Erythroblast (primary cell): ENCODE results near the gene STMP1.
"Not testable (repeated sequence)": the region's sequence is repeated elsewhere in the genome, so short reads cannot be mapped to it uniquely, and the experiment has no call there.

Source experiments
- DNase-seq, 2 experiments: peaks; one replicate each; lab custom pipeline; 2025; lab: John Stamatoyannopoulos, UW
- GATA1 ChIP-seq: IDR thresholded peaks from 2 replicates; pipeline ENCODE4 v1.6.1; 2011; ENCODE audit warnings: low read depth, mild to moderate bottlenecking, control low read depth, low read length, moderate library complexity
- POLR2A ChIP-seq: IDR thresholded peaks from 2 replicates; pipeline ENCODE4 v1.6.1; 2011; ENCODE audit warnings: mild to moderate bottlenecking, low read length

Gene STMP1

DNA sequence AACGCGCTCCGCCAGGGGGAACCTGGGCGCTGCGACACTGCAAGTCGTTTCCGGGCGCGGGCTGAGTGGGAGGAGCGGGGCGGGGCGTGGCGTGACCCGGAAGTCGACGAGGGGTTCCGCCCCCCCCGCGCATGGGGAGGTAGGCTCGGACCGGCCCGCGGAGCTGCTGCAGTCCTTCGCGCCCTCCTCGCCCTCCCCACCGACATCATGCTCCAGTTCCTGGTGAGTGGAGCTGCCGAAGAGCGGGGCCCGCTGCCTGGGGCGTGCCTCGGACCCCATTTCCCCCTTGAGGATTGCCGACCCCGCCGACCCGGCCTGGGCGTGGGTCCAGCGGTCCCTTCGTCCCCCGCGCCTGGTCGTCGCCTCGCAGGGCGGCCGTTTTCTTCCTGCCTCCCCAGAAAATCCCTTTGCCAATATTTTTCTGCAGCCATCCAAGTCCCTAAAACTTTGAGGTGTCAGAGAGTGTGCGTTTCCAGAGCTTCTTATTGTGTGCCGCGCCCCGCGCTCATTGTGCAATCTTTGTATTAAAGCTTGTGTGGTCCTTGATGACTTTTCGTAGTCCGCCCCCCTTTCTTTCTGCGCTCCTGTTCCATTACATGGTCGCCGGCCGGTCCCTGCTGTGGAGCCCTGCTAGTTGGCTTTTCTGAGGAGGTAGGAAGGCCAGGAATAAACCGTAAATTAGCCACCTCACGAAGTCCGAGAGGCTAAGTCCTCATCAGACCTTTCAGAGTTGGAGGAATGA is at the start of gene STMP1:
STMP1 (plus strand) TSS at position 142 of the 742 bp plus-strand sequence.
- TF ChIP-seq GATA1 (no peak), POLR2A (peak; percentile 99)
- peak; percentile 99 to 100 for DNase-seq

DNA sequence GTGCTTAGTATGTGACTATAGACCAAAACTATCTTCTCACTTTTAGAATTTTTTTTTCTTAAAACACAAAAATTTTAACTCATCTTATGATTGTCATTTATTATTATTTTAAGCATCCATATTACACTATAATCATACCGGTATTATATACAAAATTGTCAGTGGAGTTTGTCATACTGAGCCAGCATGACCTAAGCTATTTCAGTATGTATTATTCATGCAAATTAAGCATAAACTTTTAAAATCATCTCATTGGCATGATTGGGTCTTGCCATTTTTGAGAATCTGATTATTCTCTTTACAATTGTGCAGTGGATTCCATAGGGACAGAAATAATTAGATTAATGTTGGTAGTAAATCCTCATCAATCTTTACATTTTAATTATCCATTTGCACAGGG is 46.2 kb upstream of the STMP1 start:
- DNase-seq, result no peak

DNA sequence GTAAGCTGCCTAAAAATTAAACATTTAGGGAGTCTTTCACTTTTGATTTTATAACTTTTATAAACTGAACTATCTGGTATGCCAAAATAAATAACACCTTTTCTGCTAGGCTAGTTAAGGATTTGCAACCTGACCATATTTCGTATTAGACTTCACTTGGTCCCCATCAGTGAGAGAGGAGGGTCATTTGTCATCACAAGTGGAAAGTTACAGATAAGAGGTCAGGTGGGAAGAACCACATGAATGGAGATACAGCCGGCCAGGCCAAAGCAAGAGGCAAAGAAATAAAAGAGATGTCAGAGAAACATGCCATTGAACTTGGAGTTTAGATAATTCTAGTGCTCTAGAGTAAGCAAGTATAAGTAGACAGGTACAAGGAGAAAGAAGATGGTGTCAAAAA is 44.5 kb upstream of the STMP1 start:
- DNase-seq, result peak in 1 of 2 experiments; percentile 2
- TF ChIP-seq POLR2A (no peak), GATA1 (no peak)

More for the DNA sequence above, 46.2 kb upstream of the STMP1 start:
- TF ChIP-seq GATA1, result no peak
- TF ChIP-seq POLR2A, result no peak

DNA sequence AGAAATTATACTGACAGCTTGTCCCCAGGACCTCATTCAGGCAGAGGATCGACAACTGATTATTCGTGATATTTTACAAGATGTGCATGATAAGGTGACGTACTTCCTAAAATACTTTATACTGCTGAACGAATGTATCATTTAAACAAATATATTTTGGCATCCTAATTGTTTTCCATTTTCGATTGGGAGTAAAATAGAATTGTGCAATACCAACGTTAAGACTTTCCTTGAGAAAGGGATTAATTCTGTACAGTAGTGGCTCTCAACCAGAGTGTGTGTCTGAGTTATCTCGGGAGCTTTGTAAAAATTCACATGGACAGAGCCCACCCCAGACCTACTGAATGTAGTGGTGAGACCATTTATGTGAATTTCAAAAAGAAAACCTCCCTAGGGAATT is 43.8 kb upstream of the STMP1 start:
- TF ChIP-seq GATA1 (no peak), POLR2A (no peak)
- no peak for DNase-seq

DNA sequence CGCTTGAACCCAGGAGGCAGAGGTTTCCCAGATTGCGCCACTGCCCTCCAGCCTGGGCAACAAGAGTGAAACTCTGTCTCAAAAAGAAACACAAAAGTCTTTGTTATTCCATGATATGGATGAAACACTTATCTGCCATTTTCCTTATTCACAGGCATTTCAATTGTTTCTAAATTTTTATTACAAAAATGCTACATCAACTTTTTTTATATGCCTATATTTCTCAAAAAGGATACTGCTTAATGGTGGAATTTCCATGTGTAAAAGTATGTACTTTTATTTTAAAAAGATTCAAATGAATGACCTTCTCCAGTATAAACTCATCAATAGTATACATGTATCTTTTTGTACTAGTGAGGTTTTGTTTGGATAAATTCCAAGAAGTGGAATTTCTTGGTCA is 41.9 kb upstream of the STMP1 start:
- TF ChIP-seq GATA1, result no peak
- DNase-seq, result no peak

DNA sequence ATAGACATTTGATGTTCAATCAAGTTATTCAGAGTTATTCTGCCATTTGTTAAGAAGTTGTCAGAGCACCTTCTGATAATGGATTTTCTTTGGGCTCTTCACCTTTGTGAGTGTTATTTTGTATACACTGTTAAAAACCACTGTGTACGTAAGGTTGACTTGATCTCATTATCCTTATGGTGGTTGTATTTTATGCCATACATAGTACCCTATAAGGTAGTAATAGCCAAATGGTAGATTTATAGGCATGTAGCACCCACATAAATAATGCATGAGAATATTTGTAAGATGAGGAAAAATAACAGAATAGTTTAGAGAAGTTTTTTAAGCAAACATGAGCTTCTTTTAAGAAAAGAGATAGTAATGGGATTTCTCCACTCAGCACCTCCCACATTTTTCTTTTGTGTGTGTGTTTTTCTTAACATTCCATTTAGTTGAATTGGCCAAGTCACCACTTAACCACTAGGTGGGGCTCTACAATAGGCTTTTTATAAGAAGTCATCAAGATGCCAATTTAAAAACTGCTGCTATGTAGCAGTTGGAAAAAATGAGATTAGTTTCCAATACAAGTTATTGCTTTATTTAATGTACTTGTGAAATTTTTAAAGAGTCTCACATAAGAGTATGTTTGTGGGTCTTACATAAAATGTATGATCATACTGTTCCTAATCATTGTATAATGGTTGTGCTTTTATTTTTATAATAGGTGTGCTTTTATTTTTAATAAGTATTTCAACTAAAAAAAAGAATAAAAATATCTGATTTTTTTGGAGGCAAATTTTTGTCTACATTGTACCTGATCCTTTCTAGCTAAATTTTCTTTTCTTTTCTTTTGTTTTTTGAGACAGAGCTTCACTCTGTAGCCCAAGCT is 41.1 kb upstream of the STMP1 start:
- TF ChIP-seq POLR2A, result no peak
- no peak for TF ChIP-seq GATA1
- DNase-seq, result peak; percentile 70 to 82

DNA sequence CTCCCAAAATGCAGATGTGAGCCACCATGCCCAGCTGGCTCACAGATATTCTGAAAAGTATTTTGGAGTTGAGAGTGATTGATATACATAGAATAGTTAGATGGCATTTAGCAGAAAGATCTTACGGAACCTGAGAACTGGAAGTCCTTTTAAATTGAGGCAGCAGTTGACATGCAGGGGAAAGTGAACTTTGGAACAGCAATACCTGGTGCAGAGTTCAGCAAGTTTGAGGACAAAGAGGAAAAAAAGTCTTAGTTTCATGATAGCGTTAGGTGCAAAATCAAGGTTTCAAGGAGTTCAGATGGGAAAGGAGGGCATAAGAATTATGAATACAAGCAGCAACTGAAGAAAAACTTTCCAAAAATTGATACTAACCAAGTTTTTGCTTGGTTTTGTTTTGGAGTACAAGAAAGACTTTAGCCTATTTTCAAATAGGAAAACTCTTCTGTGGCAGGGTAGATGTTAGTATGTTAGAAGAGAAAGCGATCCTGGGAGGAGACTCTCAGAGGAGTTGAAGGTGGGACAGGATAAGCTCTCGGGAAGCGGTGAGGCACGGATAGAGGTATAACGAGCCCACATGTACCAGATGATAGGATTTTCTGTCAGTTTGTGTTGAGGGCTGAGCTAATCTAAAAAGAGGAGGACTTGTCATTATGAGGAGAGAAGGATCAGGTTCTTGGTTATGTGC is 28.0 kb upstream of the STMP1 start:
- TF ChIP-seq POLR2A, result no peak
- no peak for TF ChIP-seq GATA1
- DNase-seq, result no peak

DNA sequence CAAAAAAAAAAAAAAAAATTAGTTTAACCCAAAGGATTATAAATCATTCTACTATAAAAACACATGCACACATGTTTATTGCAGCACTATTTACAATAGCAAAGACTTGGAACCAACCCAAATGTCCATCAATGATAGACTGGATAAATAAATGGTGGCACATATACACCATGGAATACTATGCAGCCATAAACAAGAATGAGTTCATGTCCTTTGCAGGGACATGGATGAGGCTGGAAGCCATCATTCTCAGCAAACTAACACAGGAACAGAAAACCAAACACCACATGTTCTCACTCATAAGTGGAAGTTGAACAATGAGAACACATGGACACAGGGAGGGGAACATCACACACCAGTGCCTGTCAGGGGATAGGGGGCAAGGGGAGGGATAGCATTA is 22.6 kb upstream of the STMP1 start:
- not testable (repeated sequence) for DNase-seq

DNA sequence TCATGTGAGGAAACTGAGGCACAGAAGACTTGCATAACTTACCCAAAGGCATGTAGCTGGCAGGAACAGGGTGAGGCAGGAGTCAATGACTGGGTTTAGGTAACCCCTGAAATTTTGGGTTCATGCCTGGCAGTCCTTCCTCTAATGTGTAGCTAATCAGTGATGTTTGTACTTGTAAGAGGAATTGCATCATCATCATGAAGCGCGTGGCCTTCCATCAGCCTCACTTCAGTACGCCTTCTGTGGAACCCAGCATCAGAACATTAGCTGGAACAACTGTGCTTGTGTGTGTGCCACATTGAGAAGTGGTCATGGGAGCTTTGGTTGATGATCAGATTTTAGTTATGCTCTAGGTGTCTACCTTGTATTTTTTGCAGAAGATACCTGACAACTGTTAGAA is 18.2 kb upstream of the STMP1 start:
- no peak for TF ChIP-seq GATA1
- TF ChIP-seq POLR2A, result no peak
- peak; percentile 34 to 58 for DNase-seq

DNA sequence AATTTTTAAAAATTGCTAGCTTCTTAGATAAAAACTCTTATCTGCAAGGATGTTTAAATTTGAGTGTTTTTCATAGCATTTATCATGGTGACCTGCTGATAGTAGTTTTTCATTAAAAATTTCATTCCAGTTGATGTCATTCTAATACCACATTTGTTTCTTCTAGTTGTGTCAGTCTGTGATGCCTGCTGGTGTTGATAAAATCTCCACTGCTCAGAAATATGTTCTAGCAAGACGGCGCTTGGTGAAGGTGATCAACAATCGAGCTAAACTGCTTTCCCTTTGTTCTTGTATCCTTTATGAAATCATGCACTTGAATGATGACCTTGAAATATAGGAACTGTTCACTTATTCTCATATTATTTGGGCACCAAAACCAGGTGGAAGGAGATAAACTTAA is 17.6 kb upstream of the STMP1 start:
- DNase-seq, result peak in 1 of 2 experiments; percentile 38
- TF ChIP-seq POLR2A (no peak), GATA1 (no peak)

DNA sequence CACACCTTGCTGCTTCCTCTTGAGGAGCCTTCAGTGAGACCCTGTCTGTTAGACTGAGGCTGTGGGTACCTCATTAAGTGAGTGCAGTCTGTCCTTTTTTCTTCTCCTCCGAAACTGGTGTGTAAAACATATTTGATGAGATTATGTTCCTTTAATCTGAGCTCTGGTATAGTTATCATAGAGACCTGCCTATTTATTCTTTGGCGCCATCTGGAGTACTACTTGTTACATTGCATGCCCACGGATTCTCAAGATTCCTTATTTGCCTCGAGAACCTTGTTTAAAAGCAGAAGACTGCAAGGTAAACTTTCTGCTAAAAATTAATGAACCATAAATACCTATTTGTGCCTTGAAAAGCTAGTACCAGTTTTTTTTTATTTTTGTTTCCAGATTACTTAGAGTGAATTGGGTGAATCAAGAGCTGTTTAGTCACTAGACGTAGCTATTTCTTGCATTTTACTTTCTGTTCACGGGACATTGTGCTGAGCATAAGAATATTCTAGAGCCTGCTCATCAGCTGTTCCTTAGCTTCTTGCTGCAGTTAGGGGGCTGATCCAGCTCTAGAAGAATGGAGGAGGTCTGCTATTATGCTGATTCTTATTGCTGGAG is 16.9 kb upstream of the STMP1 start:
- DNase-seq, result peak; percentile 59 to 76
- no peak for TF ChIP-seq GATA1
- no peak for TF ChIP-seq POLR2A

DNA sequence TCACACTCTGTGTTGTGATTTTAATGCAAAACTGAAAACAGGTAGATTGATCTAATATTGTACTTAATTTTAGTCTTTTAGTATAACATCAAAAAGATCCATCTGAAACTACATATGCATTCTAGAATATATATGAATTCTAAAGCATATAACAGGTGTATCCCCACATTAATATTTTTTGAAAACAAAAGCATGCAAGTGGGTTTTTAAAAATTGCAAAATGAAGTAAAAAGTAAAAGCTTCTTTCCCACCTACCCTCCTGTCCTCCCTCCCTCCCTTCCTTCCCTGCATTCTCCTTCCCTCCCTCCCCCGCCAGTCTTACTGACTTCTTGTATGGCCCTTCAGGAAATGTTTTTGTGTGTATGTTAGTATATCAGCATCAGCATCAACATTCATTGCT is 14.6 kb upstream of the STMP1 start:
- DNase-seq, result no peak
- TF ChIP-seq GATA1 (no peak), POLR2A (no peak)

DNA sequence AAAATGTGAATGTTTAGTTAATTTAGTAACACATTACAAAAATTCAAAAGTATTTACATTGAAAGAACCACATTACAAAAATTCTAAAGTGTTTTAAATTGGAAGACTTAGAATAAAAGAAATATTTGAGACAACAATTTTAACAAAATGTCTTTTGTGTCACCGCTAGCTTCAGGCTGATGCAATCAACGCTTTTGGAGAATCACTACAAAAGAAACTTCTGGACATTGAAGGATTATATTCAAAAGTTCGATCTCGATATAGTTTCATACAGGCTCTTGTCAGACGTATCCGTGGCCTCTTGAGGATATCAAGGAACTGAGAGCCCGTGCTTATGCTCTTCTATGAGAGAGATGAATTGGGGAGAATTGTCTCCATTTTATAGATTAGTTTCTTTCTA is 14.1 kb upstream of the STMP1 start:
- DNase-seq, result no peak
- no peak for TF ChIP-seq GATA1
- no peak for TF ChIP-seq POLR2A
